A673 (cell line): Measurements from ENCODE around the gene RFT1. TPM values are rescaled to one million over a fixed set of nuclear protein-coding genes. Genes with fewer than 3 reads are reported as not detected.

ENCODE experiments used
- BruUV-seq: library from RNA; stranded (reverse); fragments of 400-500 nt; replicated peaks from 2 replicates; lab custom pipeline; 2021; lab: Mats Ljungman, UMichigan
- CTCF ChIA-PET: fragments of 300-600 bp; sonication (Branson Sonifier 250); formaldehyde crosslinking; loops from one replicate; lab custom pipeline; 2022; ENCODE audit warnings: antibody characterized with exemption; lab: Charles Lee
- POLR2A ChIA-PET: fragments of 300-600 bp; sonication (Branson Sonifier 250); formaldehyde crosslinking; loops from one replicate; lab custom pipeline; 2022; ENCODE audit warnings: antibody characterized with exemption; ENCODE audit not compliant: low non-redundant PET; lab: Charles Lee
- DNase-seq: peaks from one replicate; pipeline ENCODE4 v3.0.0-alpha.2; 2015; ENCODE audit warnings: low spot score
- H3K27ac ChIP-seq: fragments of 200-600 bp; sonication (generic); 2 replicates; pipeline ENCODE4 v1.5.1; 2016; ENCODE audit warnings: mixed run types, low read depth, mild to moderate bottlenecking, mixed read lengths, antibody characterized with exemption, low read length; ENCODE audit not compliant: poor library complexity, severe bottlenecking
- H3K27me3 ChIP-seq: fragments of 200-600 bp; sonication (generic); replicated peaks from 2 replicates; pipeline ENCODE4 v1.6.1; 2017; ENCODE audit warnings: mixed run types, low read depth, mild to moderate bottlenecking, mixed read lengths, antibody characterized with exemption, low read length; ENCODE audit not compliant: insufficient read depth, poor library complexity
- H3K36me3 ChIP-seq: fragments of 200-600 bp; sonication (generic); 2 replicates; pipeline ENCODE4 v1.6.1; 2016; ENCODE audit warnings: mixed run types, mild to moderate bottlenecking, mixed read lengths, antibody characterized with exemption, low read length; ENCODE audit not compliant: insufficient read depth, poor library complexity, severe bottlenecking
- H3K4me1 ChIP-seq: fragments of 200-600 bp; sonication (generic); 2 replicates; pipeline ENCODE4 v1.6.1; 2017; ENCODE audit warnings: mixed run types, mild to moderate bottlenecking, mixed read lengths, antibody characterized with exemption, low read length; ENCODE audit not compliant: insufficient read depth, poor library complexity, severe bottlenecking
- H3K4me3 ChIP-seq: fragments of 200-600 bp; sonication (generic); 2 replicates; pipeline ENCODE4 v1.5.1; 2016; ENCODE audit warnings: low read depth, mixed run types, mild to moderate bottlenecking, mixed read lengths, low read length; ENCODE audit not compliant: poor library complexity, severe bottlenecking
- H3K9me3 ChIP-seq: fragments of 200-600 bp; sonication (generic); 2 replicates; pipeline ENCODE4 v1.6.1; 2016; ENCODE audit warnings: mixed run types, low read depth, mild to moderate bottlenecking, mixed read lengths, antibody characterized with exemption, low read length; ENCODE audit not compliant: poor library complexity, severe bottlenecking
- CTCF ChIP-seq: fragments of 300-800, 200-600 bp; sonication (generic); conservative IDR thresholded peaks from 2 replicates; pipeline ENCODE4 v1.5.1; 2017; ENCODE audit warnings: low read depth, mild to moderate bottlenecking, antibody characterized with exemption, low read length, moderate library complexity, mixed read lengths
- EZH2 ChIP-seq: fragments of 200-600 bp; sonication (generic); IDR thresholded peaks from 2 replicates; pipeline ENCODE4 v1.6.1; 2017; ENCODE audit warnings: borderline replicate concordance, low read depth, mild to moderate bottlenecking, mixed read lengths, antibody characterized with exemption, low read length; ENCODE audit not compliant: poor library complexity, severe bottlenecking
- intact Hi-C: fragments of 100-400 bp; cut with micrococcal nuclease; formaldehyde crosslinking; loops from one replicate; pipeline ENCODE4 v1.10.0; 2022; ENCODE audit not compliant: unreplicated experiment
- total RNA-seq: library from RNA; stranded (reverse); gene quantifications from 2 replicates; pipeline ENCODE4 v1.2.3, GENCODE V29; 2021

RFT1 gene
- total RNA-seq, 1 experiment from 2014 or later, result 16.7 TPM

- no TSS peak for BruUV-seq
- Histone ChIP-seq H3K27me3 (no peaks in the 10 kb centered on the region), H3K27ac (no peak overlapping the region), H3K4me1 (no peaks in the 10 kb centered on the region), H3K36me3 (no peaks in the 10 kb centered on the region), H3K4me3 (no peak overlapping the region), H3K9me3 (no peaks in the 10 kb centered on the region)
- ChIA-PET CTCF (interaction anchor here (0.7 kb wide), 1 partner anchor 12 kb away, joined by 4 read pairs; no protein-coding TSS in a partner anchor), POLR2A (no interaction called here)
- TF ChIP-seq EZH2 (no peak), CTCF (no peak)
- DNase-seq, result no peak
- intact Hi-C loops, result no loop called here
These were observed 28.3 kb downstream of the RFT1 start for GRCh38 chr3:53101956-53102355.

GRCh38 chr3:53100818-53101466 lies 29.3 kb downstream of the RFT1 start:
- H3K27ac ChIP-seq, result no peak overlapping the region
- CTCF ChIA-PET, result no interaction called here
- H3K36me3 ChIP-seq, result no peaks in the 10 kb centered on the region
- no peak for DNase-seq
- no TSS peak for BruUV-seq
- intact Hi-C loops, result no loop called here
- no peaks in the 10 kb centered on the region for H3K9me3 ChIP-seq
- H3K4me1 ChIP-seq, result no peaks in the 10 kb centered on the region
- H3K4me3 ChIP-seq, result no peak overlapping the region
- POLR2A ChIA-PET, result no interaction called here
- H3K27me3 ChIP-seq, result no peaks in the 10 kb centered on the region
- TF ChIP-seq EZH2 (no peak), CTCF (no peak)

- no peaks in the 10 kb centered on the region for H3K27me3 ChIP-seq
- H3K9me3 ChIP-seq, result no peaks in the 10 kb centered on the region
- no peak overlapping the region for H3K4me3 ChIP-seq
- ChIA-PET CTCF (no interaction called here), POLR2A (no interaction called here)
- TF ChIP-seq EZH2, result no peak
- no peak for TF ChIP-seq CTCF
- H3K36me3 ChIP-seq, result no peaks in the 10 kb centered on the region
- intact Hi-C loops, result no loop called here
- no peak for DNase-seq
- H3K27ac ChIP-seq, result no peak overlapping the region
- H3K4me1 ChIP-seq, result no peaks in the 10 kb centered on the region
- BruUV-seq, result no TSS peak
These were observed 32.3 kb downstream of the RFT1 start for GRCh38 chr3:53097887-53098286.
